HepG2 (cell line): Measurements from ENCODE around the gene RASA2. TPM values are rescaled to one million over a fixed set of nuclear protein-coding genes. Genes with fewer than 3 reads are reported as not detected.

ENCODE experiments used
- ATAC-seq: fragments of 200-7000 bp; cut with Tn5 transposase; 3 replicates; pipeline ENCODE4 v1.9.1; 2020; ENCODE audit warnings: mild to moderate bottlenecking, moderate library complexity
- BruUV-seq: library from RNA; stranded (reverse); fragments of 400-500 nt; replicated peaks from 2 replicates; lab custom pipeline; 2021; lab: Mats Ljungman, UMichigan
- CTCF ChIA-PET: fragments of 300-600 bp; formaldehyde crosslinking; extraction: SDS; loops from one replicate; lab custom pipeline; 2021; ENCODE audit warnings: low total read pairs, inconsistent platforms, low intra/inter-chr PET ratio; lab: Yijun Ruan, JAX
- POLR2A ChIA-PET: fragments of 350-600 bp; sonication (Branson Sonifier 250); formaldehyde crosslinking; loops from one replicate; lab custom pipeline; 2020; ENCODE audit warnings: antibody characterized with exemption, inconsistent platforms; lab: Yijun Ruan, JAX
- DNase-seq: peaks from one replicate; pipeline ENCODE4 v3.0.0-alpha.2; 2015; ENCODE audit warnings: low spot score
- FAIRE-seq: peaks from 3 replicates; lab custom pipeline; 2011; peaks lifted over from hg19 to GRCh38; lab: Jason Lieb, UNC
- H2AFZ ChIP-seq: one replicate; pipeline ENCODE4 v1.6.1; 2011; ENCODE audit warnings: low read length, inconsistent platforms
- H3K27ac ChIP-seq: fragments of 300-600 bp; 3 replicates; pipeline ENCODE4 v1.8.0; 2011; ENCODE audit warnings: mixed run types, mild to moderate bottlenecking, mixed read lengths, low read length, inconsistent platforms; ENCODE audit not compliant: insufficient read depth; ENCODE audit errors: extremely low read length
- H3K27me3 ChIP-seq, 2 experiments: fragments of 200-600 bp in 1 of 2; 2 replicates in 1 of 2; 3 replicates in 1 of 2; pipeline versions ENCODE4 v1.6.0 to v1.8.0; 2011; ENCODE audit warnings: low read length in 2 of 2, mild to moderate bottlenecking in 2 of 2, moderate library complexity in 2 of 2, inconsistent platforms in 1 of 2; ENCODE audit not compliant: insufficient read depth in 2 of 2, control insufficient read depth in 1 of 2
- H3K36me3 ChIP-seq, 2 experiments: fragments of 200-600 bp in 1 of 2; replicated peaks in 1 of 2; 2 replicates in 1 of 2; 3 replicates in 1 of 2; pipeline versions ENCODE4 v1.5.1 to v1.8.0; 2011; ENCODE audit warnings: low read length in 2 of 2, inconsistent platforms in 1 of 2; ENCODE audit not compliant: insufficient read depth in 2 of 2, control insufficient read depth in 1 of 2
- H3K4me1 ChIP-seq: 2 replicates; pipeline ENCODE4 v1.5.1; 2012; ENCODE audit warnings: low read length, inconsistent platforms; ENCODE audit not compliant: insufficient read depth
- H3K4me2 ChIP-seq: 2 replicates; pipeline ENCODE4 v1.6.0; 2011; ENCODE audit warnings: low read depth, low read length, inconsistent platforms
- H3K4me3 ChIP-seq, 3 experiments: fragments of 200-600 bp in 1 of 3; sonication (generic), shearing (Covaris generic) in 1 of 3; replicated peaks in 1 of 3; 2 replicates each; pipeline ENCODE4 v1.5.1; 2011 to 2016; ENCODE audit warnings: low read length in 3 of 3, inconsistent platforms in 2 of 3, low read depth in 2 of 3, mild to moderate bottlenecking in 2 of 3, control low read depth in 1 of 3, mixed read lengths in 1 of 3; ENCODE audit not compliant: insufficient read depth in 1 of 3
- H3K79me2 ChIP-seq: one replicate; pipeline ENCODE4 v1.6.1; 2011; ENCODE audit warnings: low read length, inconsistent platforms; ENCODE audit not compliant: insufficient read depth
- H3K9ac ChIP-seq: 2 replicates; pipeline ENCODE4 v1.6.0; 2011; ENCODE audit warnings: mild to moderate bottlenecking, low read depth, low read length, inconsistent platforms; ENCODE audit not compliant: insufficient read depth
- H3K9me3 ChIP-seq: 2 replicates; pipeline ENCODE4 v1.5.1; 2012; ENCODE audit warnings: mild to moderate bottlenecking, low read length
- H4K20me1 ChIP-seq: 2 replicates; pipeline ENCODE4 v1.6.0; 2011; ENCODE audit warnings: inconsistent platforms, mild to moderate bottlenecking, low read length, moderate library complexity; ENCODE audit not compliant: insufficient read depth
- AHR ChIP-seq: IDR thresholded peaks from 2 replicates; pipeline ENCODE4 v1.6.1; 2018; ENCODE audit warnings: missing genetic modification reagents, missing compliant biosample characterization
- ATM ChIP-seq: fragments of 450-650 bp; IDR thresholded peaks from 2 replicates; pipeline ENCODE4 v1.7.1; 2017; ENCODE audit warnings: mild to moderate bottlenecking, borderline replicate concordance
- BHLHE40 ChIP-seq: IDR thresholded peaks from 2 replicates; pipeline ENCODE4 v1.6.1; 2011; ENCODE audit warnings: low read length, improper control_type of control experiment
- CCAR2 ChIP-seq: fragments of 200-400 bp; formaldehyde crosslinking; optimal IDR thresholded peaks from 2 replicates; pipeline ENCODE3; 2018; ENCODE audit warnings: low read depth, mild to moderate bottlenecking, low read length, moderate library complexity
- GATAD1 ChIP-seq: IDR thresholded peaks from 2 replicates; pipeline ENCODE4 v1.6.1; 2016; ENCODE audit warnings: missing genetic modification reagents, missing compliant biosample characterization
- KLF13 ChIP-seq: sonication (generic); formaldehyde crosslinking; IDR thresholded peaks from 2 replicates; pipeline ENCODE4 v1.4.0; 2020; ENCODE audit warnings: mild to moderate bottlenecking, missing genetic modification reagents
- MXI1 ChIP-seq: IDR thresholded peaks from 3 replicates; pipeline ENCODE4 v1.6.1; 2012; ENCODE audit warnings: low read depth, low read length, inconsistent platforms, borderline replicate concordance
- PPARG ChIP-seq: conservative IDR thresholded peaks from 2 replicates; pipeline ENCODE4 v1.6.1; 2016; ENCODE audit warnings: missing biosample characterization, missing genetic modification reagents
- TARDBP ChIP-seq: sonication (generic); formaldehyde crosslinking; IDR thresholded peaks from 2 replicates; pipeline ENCODE4 v1.8.0; 2022; ENCODE audit warnings: mild to moderate bottlenecking, missing genetic modification reagents
- TBL1XR1 ChIP-seq: fragments of 150-350 bp; IDR thresholded peaks from 2 replicates; pipeline ENCODE4 v1.6.1; 2014; ENCODE audit warnings: borderline replicate concordance, low read length; ENCODE audit not compliant: partially characterized antibody
- TMF1 ChIP-seq: sonication (generic); formaldehyde crosslinking; IDR thresholded peaks from 2 replicates; pipeline ENCODE4 v1.8.1; 2022; ENCODE audit warnings: low read depth, missing genetic modification reagents
- ZKSCAN1 ChIP-seq: fragments of 150-350 bp; IDR thresholded peaks from 2 replicates; pipeline ENCODE4 v1.6.1; 2014; ENCODE audit warnings: low read length
- ZNF44 ChIP-seq: sonication (generic); formaldehyde crosslinking; IDR thresholded peaks from 2 replicates; pipeline ENCODE4 v1.5.1; 2020; ENCODE audit warnings: mild to moderate bottlenecking, missing genetic modification reagents
- ZNF451 ChIP-seq: sonication (generic); formaldehyde crosslinking; IDR thresholded peaks from 2 replicates; pipeline ENCODE4 v1.5.0; 2020; ENCODE audit warnings: mild to moderate bottlenecking, missing genetic modification reagents
- ZNF546 ChIP-seq: sonication (generic); formaldehyde crosslinking; conservative IDR thresholded peaks from 2 replicates; pipeline ENCODE4 v1.8.1; 2023; ENCODE audit warnings: mild to moderate bottlenecking, missing genetic modification reagents
- WGBS: methylation state at CpG from one replicate; pipeline ENCODE4 v1.1.6; 2017; ENCODE audit warnings: low lambda C conversion rate; 5-methylcytosine and 5-hydroxymethylcytosine counted together
- in situ Hi-C: cut with HindIII; loops from 2 replicates; pipeline ENCODE4 v1.10.0; 2017; ENCODE audit warnings: low pct_unique_long_range_greater_than_20kb; ENCODE audit not compliant: extremely low pct_ligation_motif_present
- intact Hi-C: fragments of 100-400 bp; cut with micrococcal nuclease; formaldehyde crosslinking; loops from one replicate; pipeline ENCODE4 v1.10.0; 2022; ENCODE audit not compliant: unreplicated experiment
- polyA plus RNA-seq, 8 experiments: library from polyadenylated mRNA; depleted of rRNA in 3 of 8; stranded (reverse) in 7 of 8; unstranded in 1 of 8; fragments of >200 nt; fragmentation: Illumina TruSeq in 4 of 8; extraction: Trizol in 4 of 8; gene quantifications; 2 replicates each; pipeline versions ENCODE4 v1.2.1 to v1.2.3, GENCODE V29; 2011 to 2016; ENCODE audit warnings: low read depth in 4 of 8, missing spikeins in 1 of 8, mixed read lengths in 1 of 8; ENCODE audit not compliant: insufficient read depth in 1 of 8
- total RNA-seq, 5 experiments: library from RNA; depleted of rRNA; stranded (reverse); fragments of >200 nt; fragmentation: Illumina TruSeq; extraction: Trizol; gene quantifications; 2 replicates each; pipeline ENCODE4 v1.2.3, GENCODE V29; 2016; ENCODE audit warnings: low read depth in 1 of 5
- TF ChIP-seq, protein P1 (sequence below): sonication (generic); formaldehyde crosslinking; IDR thresholded peaks from 2 replicates; pipeline ENCODE4 v1.4.0; 2020; ENCODE audit warnings: mild to moderate bottlenecking, missing genetic modification reagents
- TF ChIP-seq, protein P2 (sequence below): sonication (generic); formaldehyde crosslinking; IDR thresholded peaks from 2 replicates; pipeline ENCODE4 v1.8.1; 2023; ENCODE audit warnings: mild to moderate bottlenecking, missing genetic modification reagents, borderline replicate concordance
- TF ChIP-seq, protein P3 (sequence below): conservative IDR thresholded peaks from 2 replicates; pipeline ENCODE4 v1.6.1; 2018; ENCODE audit warnings: missing genetic modification reagents

RASA2 gene
- total and polyA plus RNA-seq, 2 of the 13 experiments (the other 11 are each of a cell fraction or from before 2014, with no cell fraction given): 5.4 to 8.5 TPM

DNA sequence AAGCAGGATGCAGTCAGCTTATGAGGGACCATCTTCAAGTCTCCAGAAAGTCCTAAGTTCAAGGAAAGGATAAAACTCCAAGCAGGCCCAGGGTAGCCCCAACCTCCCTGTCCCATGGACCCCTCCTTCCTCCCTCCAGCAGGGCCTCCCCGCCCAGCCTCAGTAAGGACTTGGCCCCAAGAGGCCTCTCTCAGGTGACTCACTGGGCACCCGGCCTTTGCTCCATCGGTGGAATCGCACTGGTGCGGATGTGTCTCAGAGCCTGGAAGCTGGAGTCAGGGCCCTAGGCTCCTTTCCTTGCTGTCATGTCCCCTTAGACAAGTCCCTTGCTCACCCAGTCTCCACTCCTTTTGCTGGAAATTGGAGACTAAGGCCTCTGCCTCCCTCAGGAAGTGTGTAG is 136.9 kb downstream of the RASA2 start:
- 0 out of 2 replicates have a peak, but pooled peaks cover 1% of the 10 kb centered on the region for H3K9me3 ChIP-seq
- TF ChIP-seq KLF13 (CRISPR knock-in tag) (no peak), TMF1 (no peak), ZNF44 (no peak), TBL1XR1 (no peak), ZNF451 (CRISPR knock-in tag) (no peak), BHLHE40 (no peak), ZNF546 (CRISPR knock-in tag) (no peak), ZKSCAN1 (no peak), TARDBP (CRISPR knock-in tag) (no peak), CCAR2 (no peak), MXI1 (no peak), ATM (no peak), GATAD1 (CRISPR knock-in tag) (no peak), AHR (CRISPR knock-in tag) (no peak), PPARG (CRISPR knock-in tag) (no peak)
- TF ChIP-seq, protein P1, sequence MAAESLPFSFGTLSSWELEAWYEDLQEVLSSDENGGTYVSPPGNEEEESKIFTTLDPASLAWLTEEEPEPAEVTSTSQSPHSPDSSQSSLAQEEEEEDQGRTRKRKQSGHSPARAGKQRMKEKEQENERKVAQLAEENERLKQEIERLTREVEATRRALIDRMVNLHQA (CRISPR knock-in tag): no peak
- TF ChIP-seq, protein P2, sequence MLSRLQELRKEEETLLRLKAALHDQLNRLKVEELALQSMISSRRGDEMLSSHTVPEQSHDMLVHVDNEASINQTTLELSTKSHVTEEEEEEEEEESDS (CRISPR knock-in tag): no peak
- TF ChIP-seq, protein P3, sequence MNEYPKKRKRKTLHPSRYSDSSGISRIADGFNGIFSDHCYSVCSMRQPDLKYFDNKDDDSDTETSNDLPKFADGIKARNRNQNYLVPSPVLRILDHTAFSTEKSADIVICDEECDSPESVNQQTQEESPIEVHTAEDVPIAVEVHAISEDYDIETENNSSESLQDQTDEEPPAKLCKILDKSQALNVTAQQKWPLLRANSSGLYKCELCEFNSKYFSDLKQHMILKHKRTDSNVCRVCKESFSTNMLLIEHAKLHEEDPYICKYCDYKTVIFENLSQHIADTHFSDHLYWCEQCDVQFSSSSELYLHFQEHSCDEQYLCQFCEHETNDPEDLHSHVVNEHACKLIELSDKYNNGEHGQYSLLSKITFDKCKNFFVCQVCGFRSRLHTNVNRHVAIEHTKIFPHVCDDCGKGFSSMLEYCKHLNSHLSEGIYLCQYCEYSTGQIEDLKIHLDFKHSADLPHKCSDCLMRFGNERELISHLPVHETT (CRISPR knock-in tag): no peak
- TF ChIP-seq, all 625 proteins: peak for 0
- H3K4me2 ChIP-seq: no peak overlapping the region
- no peaks in the 10 kb centered on the region for H3K4me1 ChIP-seq
- no peaks in the 10 kb centered on the region for H3K79me2 ChIP-seq
- no peak overlapping the region for H3K27ac ChIP-seq
- no TSS peak for BruUV-seq
- FAIRE-seq (no peak), ATAC-seq (no peak), DNase-seq (no peak)
- no peaks in the 10 kb centered on the region for H4K20me1 ChIP-seq
- peaks cover 0 to 2% of the 10 kb centered on the region in 2 experiments; a peak in 1 of 5 replicates for H3K27me3 ChIP-seq
- POLR2A ChIA-PET: no interaction called here
- H3K9ac ChIP-seq: no peak overlapping the region
- WGBS: 67% methylated on average over 3 of the region's 5 CpGs
- no peak overlapping the region for H2AFZ ChIP-seq
- no peaks in the 10 kb centered on the region for H3K36me3 ChIP-seq
- in situ Hi-C loops (no loop called here), intact Hi-C loops (no loop called here)
- H3K4me3 ChIP-seq: no peak overlapping the region
- CTCF ChIA-PET: no interaction called here
